ENCODE measurements around the gene C6orf89.

The C6orf89 gene, protein sequence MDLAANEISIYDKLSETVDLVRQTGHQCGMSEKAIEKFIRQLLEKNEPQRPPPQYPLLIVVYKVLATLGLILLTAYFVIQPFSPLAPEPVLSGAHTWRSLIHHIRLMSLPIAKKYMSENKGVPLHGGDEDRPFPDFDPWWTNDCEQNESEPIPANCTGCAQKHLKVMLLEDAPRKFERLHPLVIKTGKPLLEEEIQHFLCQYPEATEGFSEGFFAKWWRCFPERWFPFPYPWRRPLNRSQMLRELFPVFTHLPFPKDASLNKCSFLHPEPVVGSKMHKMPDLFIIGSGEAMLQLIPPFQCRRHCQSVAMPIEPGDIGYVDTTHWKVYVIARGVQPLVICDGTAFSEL

DNA sequence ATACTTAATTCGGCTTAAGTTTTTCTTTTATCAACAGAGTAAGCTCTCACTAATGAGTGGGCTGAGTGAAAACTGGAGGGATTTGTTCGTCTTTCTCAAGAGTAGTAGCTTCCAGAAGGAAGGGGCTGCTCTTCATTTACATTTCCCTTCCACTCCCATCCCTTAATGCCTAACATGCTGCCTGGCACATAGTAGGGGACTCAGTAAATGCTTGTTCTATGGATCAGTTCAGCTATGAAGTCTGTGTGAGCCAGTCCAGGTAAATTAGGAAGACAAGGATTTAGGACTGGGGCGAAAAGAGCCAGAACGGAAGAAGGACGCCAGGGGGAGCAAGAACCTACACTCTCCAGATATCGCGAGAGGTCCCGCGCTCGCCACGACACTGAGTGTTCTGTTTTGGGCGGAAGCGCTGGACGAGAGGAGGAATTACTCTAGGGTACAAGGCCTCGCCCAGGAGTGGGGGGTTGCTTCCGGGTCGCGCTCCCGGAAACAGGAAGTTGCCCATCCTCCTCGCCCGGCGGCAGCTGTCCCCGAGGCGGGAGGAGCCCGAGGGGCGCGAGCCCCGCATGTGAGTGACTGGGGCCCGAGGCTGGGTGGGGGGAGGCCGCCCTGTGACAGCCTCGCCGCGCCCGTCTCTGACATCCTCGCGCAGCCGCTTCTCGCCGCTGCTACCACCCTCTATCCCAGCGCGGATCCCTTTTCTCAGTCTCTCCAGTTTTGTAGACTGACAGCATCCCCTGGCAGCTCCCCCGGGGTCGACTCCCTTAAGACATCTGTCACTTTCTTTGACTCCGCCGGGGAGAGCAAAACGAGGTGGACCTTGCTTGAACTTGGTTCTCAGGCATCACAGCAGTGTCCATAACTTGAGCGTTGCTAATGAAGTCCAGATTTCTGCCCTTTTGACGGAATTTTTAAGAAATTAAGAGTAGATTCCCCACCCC, at the start of gene C6orf89:
Gene C6orf89, plus strand, starts transcription at position 492 of the 941 bp plus-strand sequence. CDS start 13,493 bp downstream, outside the sequence.
- peak; percentile 97 to 99 for DNase-seq

DNA sequence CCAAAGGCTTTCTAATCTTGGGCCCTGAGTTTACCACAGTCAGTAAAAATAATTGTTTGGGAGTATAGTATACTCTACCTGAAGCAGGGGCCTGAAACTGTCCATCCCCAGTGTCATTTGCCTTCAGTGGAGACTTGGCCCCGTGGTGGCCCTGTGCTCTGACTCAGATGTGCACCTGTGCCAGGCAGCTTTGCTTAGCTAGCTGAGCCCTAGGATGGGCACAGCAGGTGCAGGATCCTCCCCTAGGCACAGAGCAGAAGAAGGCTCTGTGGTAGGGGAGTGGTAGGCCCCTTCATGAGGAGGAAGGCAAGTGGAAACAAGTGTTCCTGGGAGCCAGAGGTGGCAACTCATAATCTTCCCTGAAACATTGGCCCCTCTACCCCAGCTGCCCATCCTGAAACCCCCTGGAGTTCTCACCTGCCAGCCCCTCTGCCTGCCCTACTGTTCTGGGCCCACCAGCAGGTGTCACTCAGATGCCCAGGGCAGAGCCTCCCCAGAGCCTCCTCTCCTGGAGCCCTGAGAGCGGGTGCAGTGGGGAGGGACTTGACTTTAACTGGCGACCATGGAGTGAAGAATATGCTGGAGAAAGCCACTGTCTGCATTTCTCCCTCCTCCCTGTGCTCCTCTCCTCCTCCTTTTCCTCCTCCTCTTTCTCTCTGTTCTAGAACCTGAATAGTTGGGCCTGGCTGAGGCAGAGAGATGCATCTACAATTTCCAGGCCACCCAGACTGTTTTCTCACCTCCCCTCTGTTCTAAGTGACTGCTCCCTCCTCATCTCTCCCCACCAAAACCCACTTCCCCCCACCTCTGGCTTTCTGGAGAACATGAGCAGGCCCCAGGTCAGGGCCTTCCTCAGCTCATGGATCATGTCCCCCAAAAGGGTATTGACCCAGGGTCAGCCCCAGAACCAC, 49.4 kb upstream of the C6orf89 start:
- DNase-seq: no peak

DNA sequence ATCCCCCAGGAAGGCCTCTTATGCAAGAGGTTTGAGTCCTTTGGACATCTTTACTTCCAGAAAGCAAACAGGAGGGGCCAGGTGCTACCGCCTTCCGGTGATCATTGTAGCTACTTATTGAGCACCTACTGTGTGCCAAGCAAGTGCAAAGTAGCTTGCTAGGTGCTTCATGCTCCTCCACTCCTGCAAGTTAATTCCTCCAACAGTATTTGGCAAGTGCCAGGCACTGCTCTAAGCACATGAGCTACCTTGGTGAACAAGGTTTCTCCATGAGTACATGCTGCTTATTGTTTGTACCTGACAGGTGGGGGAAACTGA, 48.8 kb upstream of the C6orf89 start:
- no peak for DNase-seq

DNA sequence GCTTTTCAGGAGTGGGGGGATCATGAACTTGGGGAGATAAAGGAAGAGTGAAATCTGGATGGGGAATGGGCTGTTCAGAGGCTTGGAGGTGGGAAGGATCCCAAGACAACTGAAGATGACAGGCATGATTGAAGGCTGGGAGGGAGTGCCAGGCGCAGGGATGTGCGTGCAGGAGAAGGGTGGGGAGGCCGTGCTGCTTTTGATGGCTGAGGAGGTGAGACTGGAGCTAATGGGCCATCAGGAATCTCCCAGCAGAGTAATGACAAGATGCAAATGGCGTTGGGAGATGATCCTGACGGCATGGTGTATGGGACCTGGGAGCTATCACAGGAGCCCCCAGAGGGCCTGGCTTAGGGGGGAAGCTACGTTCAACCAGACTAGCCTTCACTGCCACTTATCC, 48.1 kb upstream of the C6orf89 start:
- DNase-seq: no peak

DNA sequence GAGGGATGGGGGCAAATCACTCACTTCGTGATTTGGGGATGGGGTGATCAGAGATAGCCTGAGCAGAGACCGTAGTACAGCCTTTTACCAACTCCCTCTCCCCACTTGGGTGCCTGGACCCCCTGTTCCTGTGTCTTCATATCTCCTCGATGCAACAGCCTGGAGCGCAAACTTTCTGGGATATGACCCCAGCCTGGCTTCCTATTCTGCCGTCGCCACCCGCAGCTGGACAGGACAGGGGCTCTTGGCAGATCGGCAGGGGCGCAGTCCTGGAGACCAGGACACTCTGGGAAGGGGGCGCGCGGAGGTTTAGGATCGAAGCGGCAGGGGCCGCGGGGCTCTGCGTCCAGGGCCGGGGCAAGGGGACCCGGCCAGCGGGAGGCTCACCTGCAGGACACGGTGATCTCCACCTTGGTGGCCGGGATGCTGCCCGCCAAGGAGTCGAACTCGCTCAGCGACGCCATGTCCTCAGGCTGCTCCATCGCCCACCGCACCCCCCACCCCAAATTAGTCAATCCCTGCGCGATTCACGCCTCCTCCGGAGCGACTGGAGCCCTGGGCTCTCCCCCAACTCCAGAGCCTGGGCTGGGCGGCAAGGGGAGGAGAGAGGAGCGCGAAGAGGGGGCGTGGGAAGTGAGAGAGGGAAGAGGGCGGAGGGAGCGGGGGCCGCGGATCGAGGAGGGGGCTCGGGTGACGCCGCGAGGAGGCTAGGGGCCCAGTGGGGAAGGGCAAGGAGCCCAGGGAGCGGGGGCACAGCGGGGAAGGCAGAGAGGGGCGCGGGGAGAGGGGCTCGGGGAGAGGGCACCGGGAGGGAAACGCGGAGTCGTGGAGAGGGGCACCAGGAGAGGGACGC, 46.6 kb upstream of the C6orf89 start, which contains the start of gene CPNE5:
Gene CPNE5, minus strand, starts transcription at position 549 of the 853 bp plus-strand sequence. Its CDS starts 67 bp downstream, at position 482.
- peak in 1 of 2 experiments; percentile 24 for DNase-seq

DNA sequence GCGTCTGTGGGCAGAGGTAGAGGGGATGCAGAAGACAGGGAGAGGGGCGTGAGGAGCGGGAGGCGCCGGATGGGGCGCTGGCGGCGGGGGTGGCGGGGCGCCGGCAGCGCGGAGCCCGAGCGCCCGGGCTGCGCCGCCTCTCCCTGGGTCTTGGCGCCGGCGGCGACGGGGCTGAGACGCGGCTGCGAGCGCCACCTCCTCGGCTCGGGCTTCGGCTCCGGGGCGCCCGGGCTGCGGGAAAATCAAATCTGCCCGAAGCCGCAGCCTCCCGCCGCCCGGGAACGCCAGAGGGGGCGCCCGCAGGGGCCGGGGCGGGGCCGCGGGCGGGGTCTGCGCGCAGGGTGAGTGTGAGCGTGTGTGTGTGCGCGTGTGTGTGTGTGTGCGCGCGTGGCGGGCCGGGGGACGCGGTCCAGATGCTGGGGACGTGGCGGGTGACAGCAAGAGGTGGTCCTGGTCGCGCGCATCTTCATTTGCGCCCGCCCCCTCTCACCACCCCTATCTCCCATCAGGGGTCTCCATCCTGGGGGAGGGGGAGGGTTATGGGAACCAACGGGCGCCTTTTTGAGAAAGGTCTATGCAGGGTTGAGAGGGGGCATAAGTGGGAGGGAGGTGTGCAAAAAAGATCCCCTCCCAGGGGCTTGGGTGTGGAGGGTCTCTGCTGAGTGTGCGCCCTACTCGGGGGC, 45.9 kb upstream of the C6orf89 start:
- DNase-seq: peak in 1 of 2 experiments; percentile 40

DNA sequence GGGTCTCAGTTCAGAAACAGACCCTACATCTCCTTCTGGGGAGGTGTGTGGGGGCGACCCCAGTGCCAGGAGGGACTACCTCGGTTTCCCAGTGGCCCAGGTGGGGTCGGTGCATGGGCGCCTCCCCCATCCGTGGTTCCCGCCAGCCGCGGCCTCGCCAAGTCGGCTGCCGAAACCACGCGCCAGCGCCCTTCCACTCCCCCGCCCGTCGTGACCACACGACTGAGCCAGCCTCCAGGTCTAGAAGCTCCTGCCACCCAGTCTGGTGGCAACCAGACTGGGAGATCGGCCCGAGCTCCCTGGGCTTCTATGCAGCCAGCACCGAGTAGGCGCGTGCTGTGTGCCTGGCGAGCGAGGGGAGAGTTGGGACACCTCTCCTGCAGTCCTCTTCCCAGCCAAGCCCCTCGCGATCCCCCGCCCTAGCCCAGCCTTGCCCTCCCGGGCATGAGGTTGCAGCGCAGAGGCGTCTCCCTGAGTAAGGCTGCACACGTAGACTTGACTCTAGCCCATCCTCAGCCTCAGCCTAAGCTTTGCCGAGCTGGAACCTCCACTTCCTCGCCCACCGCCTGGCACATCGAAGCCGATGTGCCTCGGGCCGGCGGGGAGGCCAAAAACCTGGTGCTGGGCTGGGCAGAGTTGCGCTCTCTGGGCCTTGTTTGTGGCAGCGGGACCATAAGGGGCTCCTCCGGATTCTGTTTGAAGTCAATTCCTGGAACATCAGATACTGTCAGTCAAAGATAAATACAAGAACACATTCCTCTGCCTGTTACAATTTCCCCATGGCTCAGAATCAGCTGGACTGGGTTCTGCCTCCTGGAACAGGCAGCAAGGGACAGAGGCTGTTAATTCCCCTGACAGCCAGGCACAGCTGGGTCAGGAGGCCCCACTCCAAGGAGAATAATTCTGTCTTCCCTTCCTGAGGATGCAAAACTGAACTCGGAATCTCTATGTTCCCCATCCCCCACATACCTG, 45.0 kb upstream of the C6orf89 start:
- no peak for DNase-seq

DNA sequence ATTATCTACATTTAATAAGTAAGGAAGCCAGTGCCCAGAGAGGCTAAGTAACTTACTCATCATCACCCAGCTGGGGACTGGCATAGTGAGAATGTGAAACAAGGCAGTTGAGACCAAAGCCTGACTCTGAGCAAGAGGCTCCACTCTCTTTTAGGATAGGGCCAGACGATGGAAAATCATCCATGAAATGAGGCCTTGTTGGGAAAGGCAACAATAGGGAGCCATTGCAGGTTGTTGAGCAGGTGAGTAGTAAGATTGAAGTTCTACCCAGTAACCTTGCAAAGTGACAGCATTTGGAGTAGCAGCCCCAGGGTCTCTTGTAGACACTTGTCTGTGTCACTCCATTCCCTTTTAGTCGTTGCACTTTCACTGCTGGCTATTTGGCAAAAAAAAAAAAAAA, 44.0 kb upstream of the C6orf89 start:
- no peak for DNase-seq

DNA sequence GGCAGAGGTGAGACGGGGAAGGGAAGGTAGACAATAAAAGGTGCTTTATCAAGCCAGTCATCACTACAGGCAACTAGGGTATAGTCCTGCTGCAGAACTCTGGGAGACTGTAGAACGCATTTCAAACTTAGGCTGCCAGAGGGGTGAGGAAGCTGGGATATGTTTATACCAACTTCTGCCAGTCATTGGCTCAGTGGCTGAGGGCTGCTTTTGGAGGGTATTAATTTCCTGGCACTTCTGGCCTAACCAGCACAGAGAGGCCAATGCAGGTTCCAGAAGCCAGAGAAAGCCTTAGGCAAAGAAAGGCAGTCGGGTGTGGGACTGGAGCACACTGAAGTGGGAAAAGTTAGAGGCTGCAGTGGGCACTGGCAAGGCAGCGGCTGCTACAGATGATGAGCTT, 42.6 kb upstream of the C6orf89 start:
- no peak for DNase-seq

DNA sequence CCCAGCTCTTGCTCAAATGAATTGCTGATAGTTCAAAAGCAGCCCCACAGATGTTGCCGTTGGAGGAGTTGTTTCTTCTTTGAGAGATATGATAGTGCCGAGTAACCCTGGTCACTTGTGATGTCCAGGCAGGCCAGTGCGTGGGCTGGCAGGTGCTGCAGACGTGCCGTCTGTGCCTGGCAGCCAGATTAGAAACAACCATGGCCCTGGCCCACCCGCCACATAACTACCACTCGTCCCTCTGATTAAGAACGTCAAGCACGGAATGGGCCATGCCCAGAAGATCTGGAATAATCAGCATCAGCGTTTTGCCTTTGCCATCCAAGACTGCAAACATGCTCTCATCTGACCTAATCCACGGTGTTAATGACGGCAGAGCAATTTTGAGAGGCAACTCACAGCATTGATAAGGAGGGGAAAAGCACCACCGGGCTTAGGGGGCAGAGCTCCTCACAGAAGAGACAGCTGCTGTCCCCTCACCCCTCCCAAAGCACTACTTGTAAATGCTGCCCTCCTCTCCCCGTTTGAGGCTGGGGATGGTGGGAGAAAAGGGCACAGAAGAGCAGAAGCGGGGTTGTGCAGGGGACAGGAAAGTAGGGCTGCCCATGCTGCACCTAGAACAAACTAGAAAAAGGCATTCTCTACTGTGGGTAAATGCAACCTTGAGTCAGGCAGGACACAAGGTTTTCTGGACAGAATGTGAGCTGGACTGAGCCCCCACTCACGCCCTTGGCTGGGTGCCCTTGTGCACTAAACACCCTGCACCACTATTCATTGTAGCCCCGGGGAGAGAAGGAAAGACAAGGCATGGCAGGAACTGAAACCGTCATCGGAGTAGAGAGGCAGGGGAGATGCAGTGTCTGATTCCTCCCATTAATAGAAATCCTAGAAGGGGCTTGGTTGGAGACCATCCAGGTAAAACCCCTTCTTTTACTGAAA, 41.3 kb upstream of the C6orf89 start:
- peak; percentile 68 to 83 for DNase-seq

DNA sequence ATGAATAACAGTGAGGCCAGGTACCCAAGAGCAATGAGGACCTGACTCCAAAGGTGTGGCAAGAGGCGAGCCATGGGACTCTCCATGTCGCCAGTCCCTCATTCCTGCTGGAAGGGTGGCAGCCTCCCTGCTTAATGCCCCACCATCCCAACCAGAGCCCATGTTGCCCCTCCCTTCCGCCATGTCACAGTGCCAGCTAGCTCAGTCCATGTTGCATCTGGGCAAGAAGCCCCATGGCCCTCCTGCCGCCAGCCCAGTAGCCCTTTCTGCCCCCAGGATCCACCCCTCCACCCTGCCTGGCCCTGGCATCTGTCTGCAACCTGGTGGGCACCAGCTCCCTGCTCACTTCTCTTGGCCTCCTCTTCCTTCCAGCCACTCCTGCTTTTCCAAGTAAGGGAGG, 40.5 kb upstream of the C6orf89 start:
- no peak for DNase-seq

DNA sequence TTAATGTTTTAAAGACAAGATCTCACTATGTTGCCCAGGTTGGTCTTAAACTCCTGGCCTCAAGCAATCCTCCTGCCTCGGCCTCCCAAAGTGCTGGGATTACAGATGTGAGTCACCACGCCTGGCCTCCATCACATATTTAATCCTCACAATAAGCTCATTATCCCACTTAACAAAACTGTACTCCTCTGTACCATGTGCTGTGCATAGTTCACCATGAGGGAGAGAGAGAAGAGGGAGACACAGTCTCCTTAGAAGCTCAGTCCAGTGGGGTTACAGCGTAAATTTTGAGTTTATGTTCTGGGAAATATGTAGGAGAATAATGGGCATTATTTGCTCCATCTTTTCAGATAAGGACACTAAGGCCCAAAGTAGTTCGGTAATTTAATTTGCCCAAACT, 38.6 kb upstream of the C6orf89 start:
- peak; percentile 41 to 61 for DNase-seq

DNA sequence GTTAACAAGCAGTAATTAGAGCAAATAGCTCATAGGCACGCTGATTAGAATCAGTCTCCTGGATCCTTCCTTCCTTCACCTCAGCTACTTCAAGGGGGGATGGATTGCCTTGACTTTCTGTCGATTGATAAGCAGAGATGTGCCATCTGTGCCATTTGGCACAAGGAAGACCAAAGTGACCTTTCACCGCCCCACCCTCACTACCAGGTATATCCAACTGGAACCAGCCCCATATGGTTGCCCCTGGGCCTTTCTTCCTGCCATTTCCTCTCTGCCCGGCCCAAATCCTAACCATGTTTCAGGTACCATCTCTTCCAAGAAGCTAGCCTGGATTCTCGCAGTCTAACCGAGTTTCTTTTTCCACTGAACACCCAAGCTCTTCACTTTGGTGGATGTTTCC, 37.8 kb upstream of the C6orf89 start:
- DNase-seq: peak in 1 of 2 experiments; percentile 12

DNA sequence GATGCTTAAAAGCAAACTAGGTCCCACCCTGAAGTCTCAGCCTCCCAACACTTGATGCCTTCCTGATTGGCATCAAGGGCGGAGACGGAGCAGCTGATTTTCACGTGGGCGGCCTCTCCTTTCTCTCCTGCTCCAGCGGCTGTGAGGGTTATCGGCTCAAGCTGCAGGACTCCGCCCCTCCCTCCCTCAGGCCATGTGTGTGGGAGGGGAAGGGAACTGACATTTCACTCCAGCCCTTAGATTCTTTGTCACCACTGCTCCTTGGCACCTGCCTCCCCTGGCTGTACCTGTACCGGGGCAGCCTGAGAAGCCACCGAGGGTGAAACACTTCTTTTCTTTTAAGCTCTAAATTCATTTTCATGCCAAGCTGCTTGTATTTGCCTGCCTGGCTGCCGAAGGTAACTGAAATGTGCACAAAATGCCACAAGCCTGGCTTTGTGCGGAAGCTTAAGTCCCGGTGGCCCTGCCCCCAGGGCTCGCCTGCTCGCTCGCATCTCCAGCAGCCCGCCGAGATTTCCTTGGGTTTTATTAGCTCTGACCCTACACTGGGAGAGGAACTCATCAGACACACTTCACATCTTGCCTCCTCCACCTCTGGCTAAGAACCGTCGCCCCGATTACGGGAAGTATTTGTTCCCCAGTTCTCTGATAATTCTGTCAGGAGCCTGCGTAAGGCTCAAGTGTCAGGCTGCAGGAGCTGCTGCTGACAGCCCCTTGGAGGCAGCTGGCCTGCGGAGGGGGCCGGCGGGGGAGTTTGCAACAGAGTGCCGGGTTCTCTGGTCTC, 36.9 kb upstream of the C6orf89 start:
- peak; percentile 55 to 56 for DNase-seq

DNA sequence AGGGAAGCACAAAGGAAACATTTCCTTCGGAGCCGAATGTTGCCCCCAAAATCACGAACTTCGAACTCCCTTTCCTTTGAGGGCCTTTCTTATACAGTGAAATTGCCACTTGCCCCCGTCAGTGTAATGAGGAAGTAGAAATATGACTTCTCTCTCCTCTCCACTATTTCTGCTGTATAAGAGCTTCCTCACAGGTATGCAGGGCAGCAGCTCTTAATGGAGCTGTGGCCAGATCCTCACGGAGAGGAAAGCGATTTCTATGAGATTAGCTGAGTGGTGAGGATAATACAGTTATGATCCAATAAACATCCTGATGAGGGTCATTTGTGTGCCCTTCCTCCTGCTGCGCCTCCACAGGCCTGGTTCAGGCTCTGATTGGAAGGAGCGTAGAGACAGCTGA, 35.7 kb upstream of the C6orf89 start:
- no peak for DNase-seq

DNA sequence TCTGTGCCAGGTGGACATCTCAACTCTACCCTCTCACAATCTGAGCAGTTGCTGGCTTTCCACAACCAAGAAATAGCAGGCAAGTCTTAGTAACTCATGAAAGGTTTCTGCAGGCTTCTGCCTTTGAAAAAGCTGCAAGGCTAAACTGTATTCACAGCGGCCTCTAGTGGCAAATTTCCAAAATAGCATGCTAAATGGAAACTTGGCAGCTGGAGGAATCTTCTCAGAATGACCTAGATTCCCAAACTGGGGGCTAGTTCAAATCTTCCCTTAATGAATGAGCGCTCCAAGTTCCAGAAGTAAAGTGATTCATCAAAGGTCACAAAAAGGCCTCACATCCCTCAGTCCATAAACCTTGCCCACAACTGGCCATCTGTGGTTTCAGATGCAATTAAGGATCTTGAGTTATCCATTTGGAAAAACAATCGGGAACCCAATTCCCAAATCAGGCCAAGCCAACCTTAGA, 34.6 kb upstream of the C6orf89 start:
- peak; percentile 38 to 75 for DNase-seq

DNA sequence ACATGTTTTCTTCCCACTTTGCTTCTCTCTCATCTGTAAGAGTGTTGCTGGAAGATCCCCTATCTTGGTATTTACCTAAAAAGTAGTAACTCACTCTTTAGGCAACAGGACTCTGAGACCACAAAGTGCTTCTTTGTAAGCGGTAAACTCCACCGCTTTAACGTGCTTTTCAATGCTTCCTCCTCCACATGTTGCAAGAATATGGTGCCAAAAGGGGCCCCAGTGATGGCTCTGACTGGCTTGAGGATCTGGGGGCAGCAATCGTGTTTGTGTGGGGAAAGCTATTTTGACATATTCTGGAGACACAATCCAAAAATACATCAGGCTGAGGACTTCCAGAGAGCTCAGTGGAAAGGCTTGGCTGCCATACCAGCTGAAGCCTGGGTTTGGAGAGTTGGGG, 34.1 kb upstream of the C6orf89 start:
- DNase-seq: no peak

Data from NCI-H524 (cell line).